ENCODE results near the gene FOXP1. TPM values are rescaled to one million over a fixed set of nuclear protein-coding genes. Genes with fewer than 3 reads are reported as not detected.

FOXP1 gene
- polyA plus RNA-seq, 6 donors from 2014 or later: 441 to 620 (median 523) TPM

GRCh38 chr3:71219744-71220638 is 363.5 kb downstream of the FOXP1 start:
- Mint-ChIP-seq H3K4me1 (peaks cover 67 to 86% (median 84%) of the 10 kb centered on the region in 3 donors), H3K27me3 (no peaks in the 10 kb centered on the region), H3K4me3 (peak overlapping the region in 1 of 8 donors; percentile 4), H3K36me3 (peaks cover 29 to 35% of the 10 kb centered on the region in 2 donors), H3K9me3 (peaks cover 0 to 14% (median 2%) of the 10 kb centered on the region in 7 donors), H3K27ac (peak overlapping the region in 5 of 6 donors; percentile 4 to 96 (median 51))
- DNase-seq: no peak
- peak; percentile 39 to 60 for ATAC-seq (ENCODE audit: low read depth in 2 of 2)

DNA sequence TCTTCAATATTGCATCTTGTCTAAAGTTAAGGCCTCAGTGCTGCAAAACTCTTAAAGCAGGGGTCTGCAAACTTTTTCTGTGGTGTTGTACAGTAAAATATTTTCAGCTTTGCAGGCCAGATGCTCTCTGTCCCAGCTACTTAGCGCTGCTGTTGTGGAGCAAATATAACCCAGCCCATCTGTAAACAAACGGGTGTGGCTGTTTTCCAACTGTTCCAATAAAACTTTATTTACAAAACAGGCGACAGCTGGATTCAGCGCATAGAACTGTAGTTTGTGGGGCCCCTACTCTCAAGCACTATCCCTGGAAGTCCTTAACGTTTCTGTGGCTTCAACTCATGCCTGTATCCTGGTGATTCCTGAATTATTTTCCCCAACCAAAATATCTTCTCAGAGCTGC is 365.0 kb downstream of the FOXP1 start:
- ATAC-seq (ENCODE audit: low read depth in 2 of 2): no peak
- peak overlapping the region in 5 of 6 donors; percentile 55 to 69 (median 63) for H3K27ac Mint-ChIP-seq
- H3K4me1 Mint-ChIP-seq: peaks cover 68 to 86% (median 84%) of the 10 kb centered on the region in 3 donors
- peak overlapping the region in 1 of 8 donors; percentile 57 for H3K4me3 Mint-ChIP-seq
- peaks cover 24 to 35% of the 10 kb centered on the region in 2 donors for H3K36me3 Mint-ChIP-seq
- H3K9me3 Mint-ChIP-seq: peaks cover 0 to 14% (median 2%) of the 10 kb centered on the region in 7 donors
- no peaks in the 10 kb centered on the region for H3K27me3 Mint-ChIP-seq
- no peak for DNase-seq

DNA sequence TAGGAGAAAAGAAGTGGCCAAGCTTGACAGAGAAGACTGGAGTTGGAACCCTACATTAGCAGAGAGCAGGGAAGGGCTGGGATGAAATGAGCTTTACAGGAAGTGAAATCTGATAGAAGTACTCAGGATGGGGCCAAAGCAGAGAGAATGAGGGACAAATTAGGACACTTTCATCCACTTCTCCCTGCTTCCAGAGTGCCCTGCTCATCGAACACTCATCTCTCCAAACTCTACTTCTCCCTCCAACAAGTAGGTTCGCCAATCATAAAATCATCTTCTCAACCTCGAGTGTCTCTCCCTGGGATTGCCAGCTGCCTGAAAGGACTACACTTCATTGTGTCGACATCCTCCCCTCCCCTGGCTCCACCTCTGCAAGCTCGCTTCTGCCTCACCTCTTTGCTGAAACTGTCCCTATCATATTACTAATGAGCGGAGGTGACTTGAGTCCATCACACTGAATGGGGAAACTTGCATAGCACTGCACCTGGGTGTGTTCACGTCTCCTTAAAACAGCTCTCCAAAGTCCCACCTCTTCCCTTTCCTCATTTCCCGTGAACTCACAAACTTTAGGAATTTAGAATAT is 365.8 kb downstream of the FOXP1 start:
- H3K27me3 Mint-ChIP-seq: no peaks in the 10 kb centered on the region
- ATAC-seq (ENCODE audit: low read depth in 2 of 2) (no peak), DNase-seq (no peak)
- H3K9me3 Mint-ChIP-seq: peaks cover 0 to 10% (median 2%) of the 10 kb centered on the region in 7 donors
- H3K4me1 Mint-ChIP-seq: peaks cover 63 to 85% (median 80%) of the 10 kb centered on the region in 3 donors
- peak overlapping the region in 3 of 8 donors; percentile 17 to 69 (median 18) for H3K4me3 Mint-ChIP-seq
- H3K36me3 Mint-ChIP-seq: peaks cover 20 to 29% of the 10 kb centered on the region in 2 donors
- H3K27ac Mint-ChIP-seq: peak overlapping the region in 5 of 6 donors; percentile 47 to 74 (median 64)

DNA sequence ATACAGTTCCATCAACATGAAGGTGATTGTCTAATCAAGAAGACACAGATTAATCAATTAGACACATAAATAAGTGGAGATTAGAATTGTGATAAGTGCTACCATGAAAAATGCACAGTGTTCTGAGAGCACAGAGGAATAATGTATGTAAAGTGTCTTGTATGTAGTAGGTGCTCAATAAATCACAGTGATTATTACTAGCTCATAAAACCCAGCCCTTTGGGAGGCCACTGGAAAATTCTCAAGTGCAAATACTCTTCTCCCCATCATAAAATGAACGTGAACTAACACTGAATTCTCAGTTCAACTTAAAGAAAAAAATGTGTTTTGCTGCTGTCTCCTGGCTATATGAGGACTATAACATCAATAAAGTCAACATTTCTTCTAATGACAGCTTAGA is 368.2 kb downstream of the FOXP1 start:
- peak overlapping the region in 5 of 8 donors; percentile 11 to 74 (median 61) for H3K4me3 Mint-ChIP-seq
- DNase-seq: no peak
- ATAC-seq (ENCODE audit: low read depth in 2 of 2): no peak
- H3K4me1 Mint-ChIP-seq: peaks cover 62 to 90% (median 85%) of the 10 kb centered on the region in 3 donors
- peaks cover 0 to 1% (median 0%) of the 10 kb centered on the region in 7 donors for H3K9me3 Mint-ChIP-seq
- peak overlapping the region in 5 of 6 donors; percentile 6 to 81 (median 58) for H3K27ac Mint-ChIP-seq
- no peaks in the 10 kb centered on the region for H3K27me3 Mint-ChIP-seq
- H3K36me3 Mint-ChIP-seq: peaks cover 10 to 15% of the 10 kb centered on the region in 2 donors

DNA sequence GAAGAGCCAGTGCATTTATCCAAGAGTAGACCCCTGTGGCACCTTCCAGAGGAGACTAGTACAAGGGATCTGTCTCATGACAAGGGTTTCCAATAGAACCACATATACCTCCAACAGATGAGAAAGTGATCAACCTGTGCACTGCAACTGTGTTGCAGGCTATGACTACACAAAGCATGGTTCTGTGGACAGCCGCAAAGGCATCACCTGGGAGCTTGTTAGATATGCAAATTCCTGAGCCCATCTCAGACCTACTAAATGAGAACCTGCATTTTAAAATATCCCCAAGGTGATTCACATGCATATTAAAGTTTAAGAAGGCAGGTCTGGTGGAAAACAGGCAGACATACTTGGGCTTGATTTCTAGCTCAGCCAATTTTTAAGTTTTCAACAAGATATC is 368.7 kb downstream of the FOXP1 start:
- DNase-seq (no peak), ATAC-seq (ENCODE audit: low read depth in 2 of 2) (peak; percentile 80 to 81)
- peaks cover 60 to 90% (median 85%) of the 10 kb centered on the region in 3 donors for H3K4me1 Mint-ChIP-seq
- peaks cover 12 to 13% of the 10 kb centered on the region in 2 donors for H3K36me3 Mint-ChIP-seq
- no peaks in the 10 kb centered on the region for H3K27me3 Mint-ChIP-seq
- H3K27ac Mint-ChIP-seq: peak overlapping the region in 5 of 6 donors; percentile 43 to 83 (median 67)
- H3K4me3 Mint-ChIP-seq: peak overlapping the region in 4 of 8 donors; percentile 44 to 65 (median 50)
- H3K9me3 Mint-ChIP-seq: peaks cover 0 to 1% (median 0%) of the 10 kb centered on the region in 7 donors

- Mint-ChIP-seq H3K36me3 (peaks cover 4 to 13% of the 10 kb centered on the region in 2 donors), H3K4me1 (peaks cover 58 to 91% (median 88%) of the 10 kb centered on the region in 3 donors), H3K27me3 (no peaks in the 10 kb centered on the region), H3K4me3 (peak overlapping the region in 1 of 8 donors; percentile 18), H3K27ac (peak overlapping the region in 4 of 6 donors; percentile 14 to 83 (median 63)), H3K9me3 (no peaks in the 10 kb centered on the region)
- DNase-seq (no peak), ATAC-seq (ENCODE audit: low read depth in 2 of 2) (no peak)
These were observed 369.5 kb downstream of the FOXP1 start for GRCh38 chr3:71214016-71214415.

DNA sequence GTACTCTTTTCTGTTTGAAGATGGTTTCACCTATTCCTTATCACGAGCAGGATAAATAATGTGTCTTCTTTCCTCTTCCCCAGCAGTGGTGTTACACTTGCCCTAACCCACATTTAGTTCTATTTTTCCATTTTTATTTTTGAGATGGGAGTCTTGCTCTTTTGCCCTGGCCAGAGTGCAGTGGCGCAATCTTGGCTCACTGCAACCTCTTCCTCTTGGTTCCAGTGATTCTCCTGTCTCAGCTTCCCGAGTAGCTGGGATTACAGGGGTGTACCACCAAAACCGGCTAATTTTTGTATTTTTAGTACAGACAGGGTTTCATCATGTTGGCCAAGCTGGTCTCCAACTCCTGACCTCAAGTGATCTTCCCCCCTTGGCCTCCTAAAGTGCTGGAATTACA is 372.4 kb downstream of the FOXP1 start:
- peak overlapping the region in 1 of 8 donors; percentile 13 for H3K4me3 Mint-ChIP-seq
- H3K27ac Mint-ChIP-seq: peak overlapping the region; percentile 39 to 81 (median 62)
- no peaks in the 10 kb centered on the region for H3K9me3 Mint-ChIP-seq
- ATAC-seq (ENCODE audit: low read depth in 2 of 2) (no peak), DNase-seq (no peak)
- H3K4me1 Mint-ChIP-seq: peaks cover 54 to 90% (median 88%) of the 10 kb centered on the region in 3 donors
- no peaks in the 10 kb centered on the region for H3K27me3 Mint-ChIP-seq
- peaks cover 0 to 7% of the 10 kb centered on the region in 2 donors for H3K36me3 Mint-ChIP-seq

DNA sequence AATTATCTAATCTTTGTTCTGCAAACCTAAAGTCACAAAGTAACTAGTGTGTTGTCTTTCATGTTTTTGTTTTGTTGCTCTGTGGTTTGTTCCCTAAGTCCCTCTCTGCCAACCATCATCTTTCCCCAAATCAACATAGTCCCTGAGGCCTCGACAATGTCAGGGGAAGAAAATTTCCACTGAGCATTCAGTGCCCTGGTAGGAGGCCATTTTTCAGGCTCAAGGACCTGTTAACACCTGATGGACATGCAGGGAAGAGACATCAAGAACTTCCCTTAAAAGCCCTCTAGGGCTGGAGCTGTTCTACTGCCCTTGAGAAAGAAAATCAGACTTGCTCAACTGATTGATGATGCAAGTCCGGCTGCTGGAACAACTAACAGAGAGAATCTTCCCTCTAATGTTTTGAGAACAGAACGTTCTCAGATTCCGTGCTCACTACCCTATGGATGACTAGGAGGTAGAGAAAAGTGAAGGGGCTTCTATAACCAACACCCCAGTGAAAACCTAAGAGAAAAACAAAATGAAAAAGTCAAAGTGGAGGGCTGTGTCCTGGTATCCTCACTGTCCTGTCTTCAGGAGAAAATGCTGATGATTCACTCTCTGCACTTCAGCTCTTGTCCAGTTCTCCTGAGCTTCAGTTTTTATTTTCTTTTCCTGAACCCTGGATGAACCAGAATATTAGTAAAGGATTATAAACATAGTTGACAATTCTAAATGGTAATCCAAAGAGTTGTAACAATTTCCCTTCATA is 373.1 kb downstream of the FOXP1 start:
- Mint-ChIP-seq H3K36me3 (peaks cover 0 to 6% of the 10 kb centered on the region in 2 donors), H3K4me1 (peaks cover 47 to 86% (median 85%) of the 10 kb centered on the region in 3 donors), H3K4me3 (peak overlapping the region in 3 of 8 donors; percentile 19 to 47 (median 25)), H3K27me3 (no peaks in the 10 kb centered on the region), H3K27ac (peak overlapping the region in 5 of 6 donors; percentile 53 to 86 (median 74)), H3K9me3 (no peaks in the 10 kb centered on the region)
- DNase-seq (no peak), ATAC-seq (ENCODE audit: low read depth in 2 of 2) (no peak)

- Mint-ChIP-seq H3K27ac (peak overlapping the region; percentile 45 to 86 (median 74)), H3K9me3 (no peaks in the 10 kb centered on the region), H3K4me1 (peaks cover 50 to 88% (median 86%) of the 10 kb centered on the region in 3 donors), H3K27me3 (no peaks in the 10 kb centered on the region), H3K36me3 (peaks cover 0 to 6% of the 10 kb centered on the region in 2 donors), H3K4me3 (peak overlapping the region in 7 of 8 donors; percentile 7 to 75 (median 36))
- ATAC-seq (ENCODE audit: low read depth in 2 of 2) (peak; percentile 42 to 55), DNase-seq (no peak)
These were observed 375.1 kb downstream of the FOXP1 start for GRCh38 chr3:71208211-71209095.

- peaks cover 0 to 6% of the 10 kb centered on the region in 2 donors for H3K36me3 Mint-ChIP-seq
- no peak for ATAC-seq (ENCODE audit: low read depth in 2 of 2)
- no peak for DNase-seq
- no peak overlapping the region for H3K4me3 Mint-ChIP-seq
- H3K27ac Mint-ChIP-seq: peak overlapping the region in 5 of 6 donors; percentile 16 to 75 (median 69)
- peaks cover 55 to 91% (median 87%) of the 10 kb centered on the region in 3 donors for H3K4me1 Mint-ChIP-seq
- H3K27me3 Mint-ChIP-seq: no peaks in the 10 kb centered on the region
- no peaks in the 10 kb centered on the region for H3K9me3 Mint-ChIP-seq
These were observed 375.9 kb downstream of the FOXP1 start for GRCh38 chr3:71207632-71208031.

GRCh38 chr3:71206305-71207165 is 377.0 kb downstream of the FOXP1 start:
- peaks cover 57 to 89% (median 88%) of the 10 kb centered on the region in 3 donors for H3K4me1 Mint-ChIP-seq
- H3K4me3 Mint-ChIP-seq: no peak overlapping the region
- DNase-seq: no peak
- H3K36me3 Mint-ChIP-seq: peaks cover 0 to 6% of the 10 kb centered on the region in 2 donors
- H3K27ac Mint-ChIP-seq: peak overlapping the region; percentile 10 to 75 (median 60)
- H3K9me3 Mint-ChIP-seq: no peaks in the 10 kb centered on the region
- no peak for ATAC-seq (ENCODE audit: low read depth in 2 of 2)
- no peaks in the 10 kb centered on the region for H3K27me3 Mint-ChIP-seq

All from naive B cell (primary cell).